Measurements from ENCODE around the gene SOWAHC. TPM values are rescaled to one million over a fixed set of nuclear protein-coding genes. Genes with fewer than 3 reads are reported as not detected.

Gene SOWAHC
- total and polyA plus RNA-seq, 2 of the 13 experiments (the other 11 are each of a cell fraction or from before 2014, with no cell fraction given), result 21.2 to 22.5 TPM

- TF ChIP-seq SP2 (CRISPR knock-in tag; IDR thresholded peaks at IDR 0.05) (no peak), STAT6 (CRISPR knock-in tag; IDR thresholded peaks at IDR 0.05; ENCODE audit: borderline replicate concordance) (peak; percentile 98), KAT8 (CRISPR knock-in tag; IDR thresholded peaks at IDR 0.05) (peak; percentile 94), ZNF597 (CRISPR knock-in tag; IDR thresholded peaks at IDR 0.05) (0 out of 2 replicates have a peak, but pooled peaks have one; percentile 64), KLF16 (CRISPR knock-in tag; IDR thresholded peaks at IDR 0.05) (peak in 1 of 2 experiments; percentile 97; a peak in 2 of 4 replicates), NFKB2 (CRISPR knock-in tag; IDR thresholded peaks at IDR 0.05; ENCODE audit: borderline replicate concordance) (peak; percentile 74; the same call in 1 of the 2 replicates), ZFP37 (CRISPR knock-in tag; IDR thresholded peaks at IDR 0.05; ENCODE audit: borderline replicate concordance) (peak; percentile 98), ZBTB4 (CRISPR knock-in tag; IDR thresholded peaks at IDR 0.05; ENCODE audit: borderline replicate concordance) (peak; percentile 97), ZNF629 (CRISPR knock-in tag; conservative IDR thresholded peaks at IDR 0.05) (peak; percentile 75), MAF1 (CRISPR knock-in tag; IDR thresholded peaks at IDR 0.05; ENCODE audit: borderline replicate concordance) (peak; percentile 91), ZBTB14 (CRISPR knock-in tag; IDR thresholded peaks at IDR 0.05) (peak; percentile 45; the same call in 1 of the 2 replicates), SP140L (CRISPR knock-in tag; IDR thresholded peaks at IDR 0.05; ENCODE audit: borderline replicate concordance) (0 out of 2 replicates have a peak, but pooled peaks have one; percentile 82), HDAC2 (CRISPR knock-in tag; IDR thresholded peaks at IDR 0.05) (peak; percentile 99)
These were observed 30.6 kb downstream of the SOWAHC start (continued) for GRCh38 chr2:109644571-109645275.
